Left forelimb (tissue), 1 donor: ENCODE data around the gene SPDEF.

ENCODE experiments used
- DNase-seq: peaks from one replicate; pipeline ENCODE4 v3.0.0-alpha.2; 2018; ENCODE audit warnings: low spot score

Gene SPDEF

DNA sequence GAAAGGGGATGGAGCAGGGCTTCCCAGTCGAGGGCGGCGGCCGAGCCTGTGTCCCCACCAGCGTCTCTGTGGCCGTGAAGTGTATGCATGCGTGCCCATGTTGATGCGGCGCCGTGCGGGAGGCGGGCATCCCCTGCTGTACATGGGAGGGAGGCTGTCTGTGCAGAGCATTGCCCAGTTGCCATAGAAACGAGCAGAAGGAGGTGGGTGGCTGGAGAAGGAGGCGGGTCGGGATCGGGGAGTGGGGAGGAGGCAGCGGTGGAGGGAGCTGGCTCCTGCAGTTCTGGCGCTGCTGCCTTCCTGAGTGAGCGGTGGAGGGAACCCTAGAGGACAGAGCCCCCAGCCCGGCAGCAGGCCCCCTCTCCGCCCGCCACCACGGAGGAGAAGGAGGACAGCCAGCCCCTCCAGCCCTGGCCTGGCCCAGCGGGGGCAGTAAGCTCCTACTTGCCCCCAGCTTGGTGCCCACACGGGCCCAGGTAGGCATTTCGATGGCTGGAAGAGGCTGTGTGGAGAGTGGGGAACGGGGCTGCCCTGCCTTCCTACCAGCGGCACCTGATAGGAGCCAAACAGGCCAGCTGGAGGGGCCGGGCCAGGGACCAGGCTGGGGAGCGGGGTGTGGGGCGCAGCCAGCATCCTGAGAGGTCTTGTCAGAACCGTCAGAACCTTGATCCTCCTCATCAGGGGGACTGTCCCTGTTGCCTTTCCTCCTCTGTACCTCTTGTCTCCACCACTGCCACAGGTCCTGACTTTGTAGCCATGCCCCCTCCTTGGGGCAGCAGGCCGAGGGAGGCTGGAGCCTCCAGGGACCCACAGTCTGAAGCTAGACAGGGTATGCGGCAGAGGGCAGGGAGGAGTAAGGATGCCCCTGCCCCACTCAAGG, 41.3 kb downstream of the SPDEF start:
- DNase-seq: no peak

DNA sequence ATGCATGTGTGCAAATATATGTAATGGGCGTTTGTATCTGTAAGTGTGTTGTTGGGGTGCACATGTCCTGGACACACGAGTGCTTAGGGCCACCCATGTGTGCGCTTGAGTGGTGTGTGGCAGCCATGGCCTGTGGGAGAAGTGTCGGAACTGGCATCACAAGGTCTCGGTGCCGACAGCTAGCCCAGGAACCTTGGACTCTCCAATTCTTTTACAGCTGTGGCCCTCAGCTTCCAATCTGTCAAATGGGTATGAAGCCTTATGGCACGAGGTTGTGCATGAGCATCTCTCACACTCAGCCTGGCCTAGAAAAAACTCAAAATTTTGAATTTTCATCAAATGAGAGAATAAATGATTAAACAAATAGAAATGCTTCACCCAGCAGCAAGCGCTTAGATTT, 42.0 kb downstream of the SPDEF start:
- no peak for DNase-seq

DNA sequence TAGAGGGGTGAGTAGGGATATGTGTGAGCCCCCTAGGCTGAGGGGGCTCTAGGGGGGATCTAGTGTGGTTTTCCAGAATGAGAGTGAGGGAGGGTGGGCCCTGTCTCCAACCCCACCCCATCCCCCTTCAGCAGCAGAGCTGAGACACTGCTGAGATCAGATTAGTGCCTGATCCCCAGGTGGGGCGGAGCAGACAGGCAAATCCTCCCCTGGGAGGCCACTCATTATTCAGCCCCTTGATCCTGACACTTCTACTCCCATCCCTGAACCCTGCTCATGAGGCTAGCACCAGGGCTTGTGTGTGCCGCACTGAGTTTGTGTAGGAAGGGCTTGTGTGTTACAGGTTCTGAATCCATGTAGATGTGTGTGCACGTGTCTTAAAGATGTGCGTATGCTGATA, 42.5 kb downstream of the SPDEF start:
- no peak for DNase-seq

DNA sequence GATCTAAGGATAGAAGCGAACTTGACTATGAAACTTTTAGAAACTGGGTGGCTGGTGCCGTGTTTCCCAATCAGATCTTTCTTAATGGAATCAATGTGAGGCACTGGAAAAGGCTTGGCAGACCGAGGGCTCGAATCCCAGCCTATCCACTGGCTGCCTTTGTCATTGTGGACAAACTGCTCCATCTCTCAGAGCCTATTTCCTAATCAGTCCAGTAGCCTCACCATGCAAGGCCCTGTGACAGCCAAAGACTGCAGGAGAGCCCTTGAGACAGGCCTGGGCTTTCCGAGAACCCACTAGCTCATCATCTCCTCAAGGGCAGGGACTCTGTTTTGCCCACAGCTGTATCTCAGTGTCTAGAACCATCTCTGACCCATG, 43.4 kb downstream of the SPDEF start:
- DNase-seq: no peak

DNA sequence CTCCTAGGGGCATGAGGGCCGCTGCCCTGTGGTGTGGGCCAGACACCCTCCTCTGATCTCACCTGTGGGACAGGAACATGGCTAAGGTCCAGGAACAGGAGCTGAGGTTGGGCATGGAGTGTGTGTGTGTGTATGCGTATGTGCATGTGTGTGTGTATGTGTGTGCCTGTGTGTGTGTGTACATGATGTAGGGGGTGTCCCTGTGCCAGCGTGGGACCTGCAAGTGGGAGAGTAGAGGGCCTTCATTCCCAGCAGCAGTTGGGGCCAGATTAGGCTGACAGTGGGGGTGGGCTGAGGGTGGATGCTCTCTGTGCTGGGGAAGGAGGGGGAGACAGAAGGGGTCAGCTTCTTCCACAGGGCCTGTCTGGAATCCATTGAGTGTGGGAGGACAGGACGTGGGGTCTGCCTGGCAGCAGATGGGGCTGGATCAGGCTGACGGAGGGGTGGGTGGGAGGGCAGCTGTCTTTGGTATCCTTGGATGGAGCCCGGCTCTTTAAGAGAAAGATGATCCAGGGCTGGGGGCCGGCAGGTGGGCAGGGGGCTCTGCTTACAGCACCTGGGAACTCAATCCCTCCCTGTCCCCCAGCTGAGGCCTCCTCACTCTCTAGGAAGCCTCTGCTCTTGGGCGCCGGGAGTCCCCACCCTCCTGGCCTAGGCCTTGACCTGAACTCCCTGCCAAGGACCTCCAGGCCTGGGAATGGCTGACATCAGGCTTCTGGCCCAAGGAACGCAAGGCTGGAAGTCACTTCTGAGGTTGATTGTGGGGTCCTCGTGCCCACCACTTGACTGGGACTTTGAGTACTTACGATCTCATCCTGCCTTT, 44.0 kb downstream of the SPDEF start:
- no peak for DNase-seq

DNA sequence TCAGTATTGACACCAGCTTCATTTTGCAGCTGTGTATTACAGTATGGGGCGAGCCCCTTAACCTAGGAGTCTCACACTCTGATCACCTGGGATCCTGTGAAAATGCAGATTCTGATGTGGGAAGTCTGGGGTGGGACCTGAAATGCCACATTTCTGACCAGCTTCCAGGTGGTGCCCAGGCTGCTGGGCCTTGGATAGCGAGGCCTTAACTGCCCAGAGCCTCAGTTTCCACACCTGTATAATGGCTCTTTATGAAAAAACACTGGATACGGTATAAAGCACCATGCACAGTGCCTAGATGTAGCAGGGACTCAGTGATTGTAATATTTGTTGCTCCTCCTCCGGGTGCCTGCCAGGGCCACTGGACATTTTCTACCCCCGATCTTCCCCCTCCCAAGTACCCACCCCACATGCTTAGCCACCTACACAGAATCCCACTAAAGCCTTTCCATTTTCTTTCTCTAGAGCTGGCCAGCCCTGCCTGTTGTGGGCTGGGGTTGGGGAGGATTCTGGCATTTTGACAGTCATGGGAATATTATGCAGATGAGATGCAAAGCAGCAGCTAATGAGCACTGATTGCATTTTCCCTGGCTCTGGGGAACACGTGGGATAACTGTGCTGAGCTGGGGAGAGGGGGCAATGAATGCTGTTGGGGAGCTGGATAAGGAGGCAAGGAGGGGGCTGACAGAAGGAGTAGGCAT, 44.8 kb downstream of the SPDEF start:
- no peak for DNase-seq

DNA sequence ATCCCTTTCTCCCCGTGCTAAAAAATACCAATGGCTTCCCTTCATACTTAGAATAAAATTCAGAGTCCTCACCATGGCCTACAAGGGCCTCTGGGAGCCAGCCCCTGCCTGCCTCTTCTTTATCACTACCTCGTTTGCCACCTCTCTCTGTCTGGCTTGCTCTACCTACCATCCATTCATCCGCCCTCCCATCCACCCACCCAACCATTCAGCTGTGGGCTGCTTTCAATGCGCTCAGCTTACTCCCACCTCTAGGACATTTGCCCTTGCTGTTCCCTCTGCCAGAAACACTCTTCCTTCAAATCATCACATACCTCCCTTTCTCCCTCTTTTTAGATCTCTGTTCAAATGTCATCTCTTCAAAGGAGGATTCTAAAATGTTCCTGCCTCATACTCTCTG, 45.8 kb downstream of the SPDEF start:
- DNase-seq: no peak

DNA sequence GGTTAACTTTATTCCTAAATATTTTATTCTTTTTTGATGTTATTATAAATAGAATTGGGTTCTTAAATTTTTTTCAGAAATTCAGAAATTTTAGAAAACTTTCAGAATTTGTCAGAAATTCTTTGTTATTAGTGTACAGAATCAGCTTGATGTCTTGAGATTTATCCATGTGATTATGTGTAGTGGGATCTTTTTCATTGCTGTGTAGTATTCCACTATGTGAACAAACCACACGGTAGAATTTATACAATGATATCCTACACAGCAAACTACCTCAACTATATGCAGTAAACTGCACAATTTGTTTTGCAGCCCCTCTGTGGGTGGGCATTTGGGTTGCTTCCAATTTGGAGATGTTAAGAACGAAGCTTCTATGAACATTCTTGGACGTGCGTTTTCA, 46.3 kb downstream of the SPDEF start:
- DNase-seq: no peak

DNA sequence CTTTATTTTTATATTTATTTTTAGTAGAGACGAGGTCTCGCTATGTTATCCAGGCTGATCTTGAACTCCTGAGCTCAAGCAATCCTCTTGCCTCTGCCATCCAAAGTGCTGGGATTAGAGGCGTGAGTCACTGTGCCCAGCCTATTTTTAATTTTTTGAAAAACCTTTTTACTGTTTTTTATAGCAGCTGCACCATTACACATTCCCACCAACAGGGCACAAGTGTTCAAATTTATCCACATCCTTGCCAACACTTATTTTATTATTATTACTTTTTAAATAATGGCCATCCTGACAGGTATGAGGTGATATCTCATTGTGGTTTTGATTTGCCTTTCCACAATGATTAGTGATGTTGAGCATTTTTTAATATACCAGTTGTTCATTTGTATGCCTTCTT, 47.7 kb downstream of the SPDEF start:
- DNase-seq: no peak

DNA sequence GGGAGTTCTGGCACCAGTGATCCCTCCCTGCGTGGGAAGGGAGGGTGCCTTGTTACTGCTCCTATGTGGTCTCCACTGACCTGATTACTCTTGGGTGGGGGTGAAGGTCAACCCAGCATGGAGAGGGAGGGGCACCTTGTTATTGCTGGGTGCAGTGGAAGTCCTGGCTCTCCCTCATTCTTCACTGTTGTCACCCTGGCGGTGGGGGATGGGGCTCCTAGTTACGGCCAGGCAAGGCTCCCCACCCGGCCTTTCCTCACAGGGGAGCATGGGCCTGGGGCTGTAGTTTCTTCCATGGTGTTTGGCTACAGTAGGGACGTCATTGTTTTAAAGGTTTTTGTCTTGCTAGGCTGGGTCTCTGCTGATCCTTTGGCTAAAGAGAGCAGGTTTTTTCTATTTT, 49.4 kb downstream of the SPDEF start:
- peak; percentile 17 for DNase-seq

DNA sequence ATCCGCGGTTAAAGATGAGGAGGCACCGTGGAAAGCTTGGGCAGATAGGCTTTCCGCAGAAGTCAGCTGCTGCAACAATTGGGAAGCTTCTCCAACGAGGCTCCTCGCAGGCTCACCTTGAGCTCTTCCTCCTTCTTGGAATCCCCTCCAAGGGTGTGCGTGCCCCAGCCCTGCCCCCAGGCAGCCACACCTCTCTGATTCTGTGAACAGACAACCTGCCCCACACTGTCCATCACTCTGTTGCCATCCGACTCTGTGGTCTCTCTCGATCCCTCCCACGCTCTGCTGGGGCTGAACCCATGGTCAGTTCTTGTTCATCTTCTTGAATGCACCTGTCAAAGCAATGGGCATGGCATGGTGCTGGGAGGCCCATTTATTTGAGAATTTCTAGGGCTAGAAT, 58.7 kb downstream of the SPDEF start:
- DNase-seq: no peak

DNA sequence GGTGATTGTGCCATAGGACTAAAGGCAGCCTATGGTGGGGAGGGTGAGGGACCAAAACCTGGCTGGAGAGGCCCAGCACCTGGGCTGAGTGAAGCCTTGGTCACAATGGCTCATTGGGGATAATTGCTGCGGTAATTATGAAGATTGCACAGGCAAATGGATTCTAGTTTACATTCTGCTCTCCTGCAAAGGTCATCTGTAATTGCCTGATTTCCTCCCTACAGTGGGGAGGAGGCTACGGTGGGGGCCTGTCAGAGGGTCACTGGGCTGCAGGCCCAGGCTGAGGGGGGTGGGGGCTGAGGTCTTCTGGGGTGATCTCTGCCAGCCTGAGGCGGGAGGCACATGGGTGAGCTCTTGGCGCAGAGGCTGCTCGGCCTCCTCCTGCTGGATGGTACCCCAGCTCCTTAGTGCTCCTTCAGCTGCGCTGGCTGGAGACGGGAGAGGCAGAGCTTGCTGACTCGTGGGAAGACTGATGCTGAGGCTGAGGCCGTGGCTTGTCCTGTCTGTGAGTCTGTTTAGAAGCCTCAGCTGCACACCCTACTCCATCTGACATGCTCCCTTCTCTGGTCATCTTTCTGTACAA, 59.9 kb downstream of the SPDEF start:
- DNase-seq: no peak

DNA sequence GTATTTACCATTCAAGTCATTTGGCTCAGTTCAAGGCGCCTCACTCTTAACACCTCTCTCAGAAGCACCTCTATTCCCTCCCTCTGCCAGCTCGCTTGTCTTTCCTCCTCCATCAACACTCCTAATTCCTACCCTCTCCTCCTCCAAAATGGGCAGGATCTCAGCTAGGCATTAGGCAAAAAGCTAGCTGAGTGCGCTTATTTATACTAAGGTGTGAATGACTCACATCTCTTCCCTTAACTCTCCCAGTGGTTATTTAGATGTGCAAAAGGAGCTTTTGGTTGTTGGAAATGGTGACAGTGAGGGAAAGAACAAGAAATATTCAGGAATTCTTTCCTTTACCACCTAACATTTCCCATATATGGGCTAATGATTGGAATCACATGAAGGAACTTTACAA, 61.2 kb downstream of the SPDEF start:
- DNase-seq: no peak

DNA sequence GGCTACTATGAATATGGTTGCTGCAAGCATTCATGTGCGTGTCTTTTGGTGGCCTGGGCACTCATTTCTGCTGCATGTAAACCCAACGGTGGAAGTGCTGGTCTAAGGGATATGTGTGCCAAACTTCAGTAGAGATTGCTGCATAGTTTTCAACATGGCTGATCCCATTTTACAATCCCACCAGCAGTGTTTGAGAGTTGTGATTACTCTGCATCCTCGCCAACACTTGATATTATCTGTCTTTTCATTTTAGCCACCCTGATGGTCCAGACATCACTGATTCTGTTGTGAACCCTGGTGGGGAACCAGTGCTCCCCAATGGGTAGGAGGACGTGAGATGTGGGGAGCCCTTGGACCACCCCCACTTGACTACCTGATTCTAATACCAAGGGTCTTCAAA, 62.8 kb downstream of the SPDEF start:
- DNase-seq: no peak

DNA sequence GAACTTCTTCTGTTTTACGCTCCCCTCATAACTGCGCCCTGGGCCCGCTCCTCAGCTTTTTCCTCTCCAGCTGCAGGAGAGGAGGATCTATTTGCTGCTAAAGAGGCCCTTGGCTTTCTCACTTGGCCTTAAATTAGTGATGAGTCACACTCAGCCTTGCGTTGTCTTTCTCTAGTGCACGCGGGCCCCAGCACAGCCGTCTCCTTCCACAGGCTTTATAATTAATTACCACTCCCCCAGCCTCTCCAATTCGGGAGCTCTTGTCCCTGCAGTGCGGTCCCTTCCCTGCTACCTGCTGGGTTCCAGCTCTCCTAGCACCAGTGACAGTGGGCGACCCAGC, 65.1 kb downstream of the SPDEF start:
- no peak for DNase-seq

DNA sequence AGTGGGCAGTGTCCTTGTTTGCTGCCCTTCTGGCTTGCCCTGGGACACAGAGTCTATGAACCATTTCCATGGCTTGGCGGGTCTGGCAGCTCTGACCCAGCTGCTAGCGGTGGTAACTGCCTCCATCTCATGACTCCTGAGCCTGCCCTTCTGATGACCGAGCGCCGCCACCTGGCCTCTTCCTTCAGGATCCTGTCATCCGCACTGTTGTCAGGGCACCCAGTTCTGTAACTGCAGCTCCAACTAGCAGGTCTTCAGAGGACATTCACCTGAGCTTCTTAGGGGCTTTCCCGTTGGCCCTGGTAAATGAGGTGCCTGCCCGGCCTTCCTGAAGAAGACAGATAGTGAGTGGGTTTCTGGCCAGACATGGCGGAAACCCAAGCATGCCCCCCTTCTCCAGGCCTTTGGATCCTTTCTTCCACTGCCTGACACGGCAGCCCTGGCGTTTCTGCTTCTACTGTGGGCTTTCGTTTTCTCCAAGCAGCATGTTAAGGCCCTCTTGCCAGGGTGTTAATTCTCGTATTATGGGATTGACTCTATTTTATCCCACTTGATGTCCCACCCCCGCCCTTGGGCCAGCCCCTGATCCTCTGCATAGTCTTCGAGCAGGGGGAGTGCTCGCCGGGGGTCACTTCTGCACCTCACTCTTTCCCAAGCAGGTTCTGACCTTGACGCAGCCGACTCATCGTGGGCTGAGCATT, 65.6 kb downstream of the SPDEF start:
- DNase-seq: no peak

DNA sequence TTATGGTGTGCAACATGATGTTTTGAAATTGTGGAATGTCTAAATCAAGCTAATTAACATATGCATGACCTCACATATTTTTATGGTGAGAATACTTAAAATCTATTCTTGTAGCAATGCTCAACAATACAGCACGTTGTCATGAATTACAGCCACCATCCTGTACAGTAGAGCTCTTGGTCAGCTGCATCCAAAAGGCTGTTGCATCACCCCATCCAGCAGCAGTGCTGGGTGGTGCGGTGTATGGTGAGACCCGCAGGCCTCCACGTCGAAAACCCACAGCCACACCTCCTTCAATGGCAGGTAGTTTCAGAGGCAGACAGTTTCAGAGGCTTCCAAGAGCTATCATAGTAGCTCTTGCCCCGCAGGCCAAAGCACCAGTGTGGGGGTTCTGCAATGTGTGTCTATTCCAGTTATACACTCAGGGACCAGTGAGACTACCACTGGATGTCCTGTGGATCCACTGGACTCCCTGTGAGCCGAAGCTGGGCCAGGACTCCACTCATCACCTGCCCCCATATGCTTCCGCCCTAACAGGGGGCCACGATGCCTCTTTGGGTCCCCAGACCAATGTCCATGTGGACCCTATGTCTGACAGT, 66.8 kb downstream of the SPDEF start:
- no peak for DNase-seq
